Measurements from ENCODE around the gene TIE1. TPM values are rescaled to one million over a fixed set of nuclear protein-coding genes. Genes with fewer than 3 reads are reported as not detected.
A peak's percentile ranks its signal among the peaks of the same experiment; 100 is the strongest.

TIE1 gene
- polyA plus RNA-seq, 3 donors = 10.2 to 56.7 (median 55.3) TPM

GRCh38 chr1:43348809-43349593 is 48.2 kb downstream of the TIE1 start:
- no peak overlapping the region for H3K27ac ChIP-seq (ENCODE audit: low read depth, low read length)
- WGBS, 3 donors = 14 to 29% (median 26%) methylated on average over 64 to 72 of the region's 72 CpGs

GRCh38 chr1:43349594-43350306 is 49.0 kb downstream of the TIE1 start:
- H3K27ac ChIP-seq (ENCODE audit: low read depth, low read length) = no peak overlapping the region
- 34 to 68% (median 53%) methylated on average over 11 of the region's 11 CpGs for WGBS, 3 donors

- H3K27ac ChIP-seq (ENCODE audit: low read depth, low read length) = no peak overlapping the region
- 88 to 96% (median 95%) methylated on average over 1 of the region's 1 CpG for WGBS, 3 donors
Observed at GRCh38 chr1:43350976-43351375, 50.2 kb downstream of the TIE1 start.

- H3K27ac ChIP-seq (ENCODE audit: low read depth, low read length) = no peak overlapping the region
- WGBS, 3 donors = 86 to 91% (median 88%) methylated on average over 10 of the region's 10 CpGs
Observed at GRCh38 chr1:43351421-43352350, 50.9 kb downstream of the TIE1 start.

GRCh38 chr1:43352351-43352705 is 51.5 kb downstream of the TIE1 start:
- WGBS, 3 donors = 82 to 96% (median 91%) methylated on average over 2 of the region's 2 CpGs

GRCh38 chr1:43352881-43353280 is 52.1 kb downstream of the TIE1 start:
- WGBS, 3 donors = 60 to 66% (median 65%) methylated on average over 3 of the region's 3 CpGs
- H3K27ac ChIP-seq (ENCODE audit: low read depth, low read length) = no peak overlapping the region

More at GRCh38 chr1:43352351-43352705, 51.5 kb downstream of the TIE1 start:
- H3K27ac ChIP-seq (ENCODE audit: low read depth, low read length) = no peak overlapping the region

- H3K27ac ChIP-seq (ENCODE audit: low read depth, low read length) = no peak overlapping the region
- WGBS, 3 donors = 85 to 91% (median 89%) methylated on average over 2 of the region's 2 CpGs
Observed at GRCh38 chr1:43354471-43354870, 53.7 kb downstream of the TIE1 start.

- no peak overlapping the region for H3K27ac ChIP-seq (ENCODE audit: low read depth, low read length)
- WGBS, 3 donors = 94 to 100% (median 98%) methylated on average over 2 of the region's 2 CpGs
Observed at GRCh38 chr1:43354936-43355335, 54.2 kb downstream of the TIE1 start.

- no peak overlapping the region for H3K27ac ChIP-seq (ENCODE audit: low read depth, low read length)
- WGBS, 3 donors = 88 to 96% (median 95%) methylated on average over 4 of the region's 4 CpGs
Observed at GRCh38 chr1:43357251-43357650, 56.5 kb downstream of the TIE1 start.

- peak overlapping the region; percentile 36 for H3K27ac ChIP-seq (ENCODE audit: low read depth, low read length)
- 1 to 2% (median 1%) methylated on average over 28 to 33 of the region's 33 CpGs for WGBS, 3 donors
Observed at GRCh38 chr1:43358121-43358745, 57.5 kb downstream of the TIE1 start.

GRCh38 chr1:43358746-43359693 is 58.2 kb downstream of the TIE1 start, which contains the start of gene CDC20:
Gene CDC20, plus strand, starts transcription at chr1:43358981. Its CDS starts 235 bp downstream, at chr1:43359216.
- peak within 1 kb of the TSS; percentile 36 for H3K27ac ChIP-seq (ENCODE audit: low read depth, low read length)
- 3 to 4% (median 3%) methylated on average over 52 to 59 of the region's 59 CpGs for WGBS, 3 donors

- no peak overlapping the region for H3K27ac ChIP-seq (ENCODE audit: low read depth, low read length)
Observed at GRCh38 chr1:43359696-43360095, 58.9 kb downstream of the TIE1 start.

GRCh38 chr1:43360616-43361015 is 59.8 kb downstream of the TIE1 start:
- 55 to 84% (median 57%) methylated on average over 4 of the region's 4 CpGs for WGBS, 3 donors
- H3K27ac ChIP-seq (ENCODE audit: low read depth, low read length) = no peak overlapping the region

More at GRCh38 chr1:43359696-43360095, 58.9 kb downstream of the TIE1 start:
- WGBS, 3 donors = 42 to 49% (median 43%) methylated on average over 11 of the region's 11 CpGs

GRCh38 chr1:43363283-43363934 is 62.6 kb downstream of the TIE1 start:
- H3K27ac ChIP-seq (ENCODE audit: low read depth, low read length) = no peak overlapping the region
- 62 to 78% (median 65%) methylated on average over 9 of the region's 9 CpGs for WGBS, 3 donors

- 72 to 86% (median 85%) methylated on average over 5 of the region's 5 CpGs for WGBS, 3 donors
- no peak overlapping the region for H3K27ac ChIP-seq (ENCODE audit: low read depth, low read length)
Observed at GRCh38 chr1:43363935-43364525, 63.2 kb downstream of the TIE1 start.

- no peak overlapping the region for H3K27ac ChIP-seq (ENCODE audit: low read depth, low read length)
- WGBS, 3 donors = 78 to 88% (median 83%) methylated on average over 2 of the region's 2 CpGs
Observed at GRCh38 chr1:43365678-43366077, 64.9 kb downstream of the TIE1 start.
